Suppressor macrophage (primary cell): ENCODE measurements around the gene CIPC.

ENCODE experiments used
- DNase-seq, 4 experiments: peaks; one replicate each; pipeline ENCODE4 v3.0.0-alpha.2; 2020 to 2022

Gene CIPC

DNA sequence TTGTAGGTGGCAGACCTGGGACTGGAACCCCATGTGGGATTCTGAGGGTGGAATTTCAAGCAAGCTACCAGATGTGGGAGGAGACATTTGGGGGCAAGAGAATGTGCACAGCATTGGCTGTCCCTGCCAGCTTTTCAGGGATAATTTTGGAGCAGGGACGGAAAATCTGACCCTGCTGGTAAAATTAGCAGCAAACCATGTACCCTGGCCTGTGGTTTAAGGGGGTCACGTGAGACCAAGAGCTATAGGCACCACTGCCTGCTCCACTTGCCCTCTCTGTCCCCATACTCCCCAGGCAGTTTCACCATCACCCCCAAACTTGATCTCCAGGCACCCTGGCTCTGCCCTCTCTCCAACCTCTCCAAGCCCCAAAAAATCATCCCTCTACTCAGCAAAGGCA lies 57.0 kb downstream of the CIPC start:
- no peak for DNase-seq

GRCh38 chr14:77157740-77158139 lies 59.7 kb downstream of the CIPC start:
- DNase-seq = no peak

- DNase-seq = peak in 1 of 4 experiments; percentile 12
Observed at GRCh38 chr14:77158175-77158881, 60.3 kb downstream of the CIPC start.

- no peak for DNase-seq
Observed at GRCh38 chr14:77158882-77159255, 60.8 kb downstream of the CIPC start.

- DNase-seq = no peak
Observed at GRCh38 chr14:77161011-77161410, 63.0 kb downstream of the CIPC start.
